ENCODE results near the gene CPNE5.
A peak's percentile ranks its signal among the peaks of the same experiment; 100 is the strongest.

DNA sequence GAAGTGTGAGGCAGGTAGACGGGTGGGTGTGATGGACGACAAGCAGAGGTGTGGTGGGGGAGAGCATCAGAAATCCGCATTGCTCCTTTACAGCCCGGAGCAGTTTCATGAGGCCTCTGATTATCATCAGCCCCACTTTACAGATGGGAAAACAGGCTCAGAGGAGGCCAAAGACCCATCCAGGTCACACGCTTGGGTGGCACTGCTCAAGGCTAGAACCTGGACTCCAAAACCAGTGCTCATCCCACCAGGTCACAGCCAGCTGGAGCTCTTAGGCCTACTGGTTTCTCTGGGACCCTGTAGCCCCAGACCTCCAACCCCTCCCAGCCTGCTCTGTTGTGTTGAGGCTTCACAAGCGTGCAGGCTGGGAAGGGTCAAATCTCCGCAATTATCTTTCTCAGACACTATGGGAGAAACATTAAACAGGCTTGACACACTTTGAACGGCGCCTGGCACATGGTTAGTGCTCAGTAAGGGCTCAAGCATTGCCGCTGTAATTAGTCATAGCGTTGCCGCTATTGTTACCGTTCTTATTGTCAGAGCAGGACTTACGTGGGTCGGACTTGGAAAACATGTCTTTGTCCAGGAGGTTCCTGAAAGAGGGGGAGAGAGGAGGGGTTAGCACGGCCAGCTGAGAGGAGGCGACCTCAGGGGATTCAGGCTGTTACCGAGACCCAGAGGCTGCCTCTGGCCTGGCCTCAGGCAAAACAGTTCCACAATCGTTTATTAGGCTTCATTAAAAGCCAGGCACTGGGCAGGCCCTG is 16.6 kb downstream of the CPNE5 start:
- TF ChIP-seq CTCF (IDR thresholded peaks at IDR 0.05), result no peak
- TF ChIP-seq POLR2A (IDR thresholded peaks at IDR 0.05), result no peak
- peak; percentile 26 for TF ChIP-seq POLR2AphosphoS5 (IDR thresholded peaks at IDR 0.05)

Data from prostate gland (tissue), 2 donors.